HCT116 (cell line): ENCODE measurements around the gene ART1. TPM values are rescaled to one million over a fixed set of nuclear protein-coding genes. Genes with fewer than 3 reads are reported as not detected.

Experiments
- ATAC-seq: fragments of 200-7000 bp; cut with Tn5 transposase; 2 replicates; pipeline ENCODE4 v1.9.1; 2020; ENCODE audit warnings: mild to moderate bottlenecking, moderate library complexity
- BruUV-seq: library from RNA; stranded (reverse); fragments of 400-500 nt; replicated peaks from 2 replicates; lab custom pipeline; 2021; lab: Mats Ljungman, UMichigan
- CTCF ChIA-PET: fragments of 300-600 bp; sonication (Branson Sonifier 250); formaldehyde crosslinking; loops from one replicate; lab custom pipeline; 2021; ENCODE audit warnings: antibody characterized with exemption; lab: Charles Lee
- POLR2A ChIA-PET: fragments of 300-600, 350-600 bp; sonication (Branson Sonifier 250); formaldehyde crosslinking; loops from one replicate; lab custom pipeline; 2021; ENCODE audit warnings: antibody characterized with exemption; lab: Charles Lee
- RAD21 ChIA-PET, 2 experiments: fragments of 300-600 bp; sonication (Branson Sonifier 250); formaldehyde crosslinking; loops; one replicate each; lab custom pipeline; 2023; ENCODE audit warnings: low total read pairs in 2 of 2; ENCODE audit not compliant: uncharacterized antibody in 2 of 2, unreplicated experiment in 2 of 2, low non-redundant PET in 1 of 2; lab: Charles Lee
- DNase-seq: peaks from one replicate; pipeline ENCODE4 v3.0.0-alpha.2; 2010; ENCODE audit warnings: low read depth, low spot score
- H2AFZ ChIP-seq: fragments of 200-600 bp; shearing (Covaris generic), sonication (generic); 2 replicates; pipeline ENCODE4 v1.6.1; 2017; ENCODE audit warnings: low read depth, mixed run types, mixed read lengths, antibody characterized with exemption, low read length; ENCODE audit not compliant: poor library complexity, severe bottlenecking
- H3K27ac ChIP-seq: 2 replicates; pipeline ENCODE4 v1.5.1; 2012; ENCODE audit warnings: low read depth, low read length
- H3K27me3 ChIP-seq: fragments of 200-600 bp; sonication (generic); 2 replicates; pipeline ENCODE4 v1.6.1; 2016; ENCODE audit warnings: mixed run types, low read length, mixed read lengths; ENCODE audit not compliant: insufficient read depth
- H3K36me3 ChIP-seq, 2 experiments: fragments of 200-500 bp in 1 of 2; fragments of 200-600 bp in 1 of 2; sonication (Bioruptor generic) in 1 of 2; sonication (generic) in 1 of 2; 2 replicates each; pipeline versions ENCODE4 v1.5.1 to v1.6.1; 2014 to 2016; ENCODE audit warnings: low read length in 2 of 2, inconsistent platforms in 1 of 2, mixed read lengths in 1 of 2, mixed run types in 1 of 2; ENCODE audit not compliant: insufficient read depth in 2 of 2, control insufficient read depth in 1 of 2
- H3K4me1 ChIP-seq, 2 experiments: fragments of 200-600 bp in 1 of 2; sonication (generic) in 1 of 2; 2 replicates each; pipeline versions ENCODE4 v1.5.1 to v1.6.1; 2012 to 2017; ENCODE audit warnings: low read length in 2 of 2, inconsistent platforms in 1 of 2, mild to moderate bottlenecking in 1 of 2, mixed read lengths in 1 of 2, mixed run types in 1 of 2, moderate library complexity in 1 of 2; ENCODE audit not compliant: insufficient read depth in 2 of 2, control insufficient read depth in 1 of 2
- H3K4me2 ChIP-seq: fragments of 200-600 bp; sonication (generic); 2 replicates; pipeline ENCODE4 v1.6.1; 2017; ENCODE audit warnings: mixed run types, low read length, mixed read lengths
- H3K4me3 ChIP-seq, 2 experiments: fragments of 200-600 bp in 1 of 2; sonication (generic) in 1 of 2; replicated peaks in 1 of 2; 2 replicates each; pipeline ENCODE4 v1.5.1; 2011 to 2016; ENCODE audit warnings: low read length in 2 of 2, control low read depth in 1 of 2, low read depth in 1 of 2, mild to moderate bottlenecking in 1 of 2, mixed read lengths in 1 of 2, mixed run types in 1 of 2
- H3K79me2 ChIP-seq: fragments of 200-600 bp; sonication (generic); 2 replicates; pipeline ENCODE4 v1.6.1; 2017; ENCODE audit warnings: mild to moderate bottlenecking, mixed run types, low read length, moderate library complexity, mixed read lengths; ENCODE audit not compliant: insufficient read depth
- H3K9ac ChIP-seq: fragments of 200-600 bp; sonication (generic); 2 replicates; pipeline ENCODE4 v1.6.1; 2016; ENCODE audit warnings: low read length, mixed read lengths
- H3K9me2 ChIP-seq: fragments of 200-600 bp; sonication (generic), shearing (Covaris generic); 2 replicates; pipeline ENCODE4 v1.6.1; 2017; ENCODE audit warnings: mixed run types, mild to moderate bottlenecking, moderate library complexity; ENCODE audit not compliant: insufficient read depth
- H3K9me3 ChIP-seq, 2 experiments: fragments of 200-500 bp in 1 of 2; fragments of 200-600 bp in 1 of 2; sonication (Bioruptor generic) in 1 of 2; sonication (generic) in 1 of 2; 2 replicates each; pipeline ENCODE4 v1.6.1; 2014 to 2017; ENCODE audit warnings: low read length in 2 of 2, mixed read lengths in 2 of 2, inconsistent platforms in 1 of 2, low read depth in 1 of 2, mild to moderate bottlenecking in 1 of 2, mixed run types in 1 of 2, moderate library complexity in 1 of 2; ENCODE audit not compliant: control insufficient read depth in 1 of 2, insufficient read depth in 1 of 2
- H4K20me1 ChIP-seq: fragments of 200-600 bp; sonication (generic), shearing (Covaris generic); 2 replicates; pipeline ENCODE4 v1.6.1; 2017; ENCODE audit warnings: mixed run types, mild to moderate bottlenecking, moderate library complexity; ENCODE audit not compliant: insufficient read depth
- CBX3 ChIP-seq: IDR thresholded peaks from 2 replicates; pipeline ENCODE4 v1.6.1; 2012; ENCODE audit warnings: low read depth
- CEBPB ChIP-seq: IDR thresholded peaks from 2 replicates; pipeline ENCODE4 v1.6.1; 2012; ENCODE audit warnings: low read depth
- CTCF ChIP-seq, 3 experiments: fragments of 200-600 bp in 1 of 3; sonication (generic) in 1 of 3; IDR thresholded peaks in 2 of 3; conservative IDR thresholded peaks in 1 of 3; 2 replicates each; pipeline ENCODE4 v1.5.1; 2012 to 2017; ENCODE audit warnings: low read depth in 2 of 3, low read length in 2 of 3, antibody characterized with exemption in 1 of 3, borderline replicate concordance in 1 of 3, control low read depth in 1 of 3, mild to moderate bottlenecking in 1 of 3, mixed read lengths in 1 of 3, mixed run types in 1 of 3, moderate library complexity in 1 of 3; ENCODE audit not compliant: insufficient read depth in 1 of 3
- EGR1 ChIP-seq: IDR thresholded peaks from 2 replicates; pipeline ENCODE4 v1.6.1; 2012; ENCODE audit warnings: low read depth
- ELF1 ChIP-seq: IDR thresholded peaks from 2 replicates; pipeline ENCODE4 v1.6.1; 2012; ENCODE audit warnings: low read depth, borderline replicate concordance
- EZH2 ChIP-seq: fragments of 200-600 bp; sonication (generic); IDR thresholded peaks from 2 replicates; pipeline ENCODE4 v1.6.1; 2017; ENCODE audit warnings: antibody characterized with exemption, mixed run types
- EZH2phosphoT487 ChIP-seq: fragments of 200-600 bp; IDR thresholded peaks from 2 replicates; pipeline ENCODE4 v1.6.1; 2018; ENCODE audit warnings: antibody characterized with exemption, borderline replicate concordance
- FOSL1 ChIP-seq: IDR thresholded peaks from 2 replicates; pipeline ENCODE4 v1.6.1; 2012; ENCODE audit warnings: low read depth
- JUND ChIP-seq: IDR thresholded peaks from 2 replicates; pipeline ENCODE4 v1.6.1; 2012
- MAX ChIP-seq: IDR thresholded peaks from 2 replicates; pipeline ENCODE4 v1.6.1; 2012
- POLR2A ChIP-seq: IDR thresholded peaks from 2 replicates; pipeline ENCODE4 v1.7.0; 2011; ENCODE audit warnings: borderline replicate concordance; ENCODE audit not compliant: insufficient read depth, insufficient read length; ENCODE audit errors: extremely low read depth
- POLR2AphosphoS5 ChIP-seq: IDR thresholded peaks from 2 replicates; pipeline ENCODE4 v1.6.1; 2011; ENCODE audit warnings: mild to moderate bottlenecking, low read depth, low read length, moderate library complexity
- RAD21 ChIP-seq: IDR thresholded peaks from 2 replicates; pipeline ENCODE4 v1.6.1; 2012; ENCODE audit warnings: low read depth, mild to moderate bottlenecking
- REST ChIP-seq: IDR thresholded peaks from 2 replicates; pipeline ENCODE4 v1.6.1; 2012; ENCODE audit warnings: low read depth
- SIN3A ChIP-seq: IDR thresholded peaks from 2 replicates; pipeline ENCODE4 v1.6.1; 2012; ENCODE audit warnings: low read depth
- SRF ChIP-seq: IDR thresholded peaks from 2 replicates; pipeline ENCODE4 v1.6.1; 2012; ENCODE audit warnings: low read depth
- TCF7L2 ChIP-seq: IDR thresholded peaks from 2 replicates; pipeline ENCODE4 v1.7.0; 2011; ENCODE audit warnings: borderline replicate concordance, inconsistent platforms; ENCODE audit not compliant: insufficient read depth, insufficient read length; ENCODE audit errors: extremely low read depth
- YY1 ChIP-seq: IDR thresholded peaks from 2 replicates; pipeline ENCODE4 v1.6.1; 2011; ENCODE audit warnings: low read length, low read depth, moderate library complexity, mild to moderate bottlenecking; ENCODE audit not compliant: insufficient replicate concordance; ENCODE audit errors: extremely low read depth
- ZFX ChIP-seq: fragments of 450-650 bp; IDR thresholded peaks from 2 replicates; pipeline ENCODE4 v1.6.1; 2017
- ZNF274 ChIP-seq: fragments of 200-500 bp; sonication (Bioruptor generic); IDR thresholded peaks from 2 replicates; pipeline ENCODE4 v1.6.1; 2014; ENCODE audit warnings: mild to moderate bottlenecking, low read depth, low read length, inconsistent platforms
- intact Hi-C: fragments of 100-400 bp; cut with micrococcal nuclease; formaldehyde crosslinking; loops from 2 replicates; pipeline ENCODE4 v1.10.0; 2022
- total RNA-seq: library from RNA; stranded (reverse); gene quantifications from one replicate; pipeline ENCODE4 v1.2.1, GENCODE V29; 2021; ENCODE audit not compliant: unreplicated experiment

Gene ART1
- total RNA-seq, 1 experiment from 2014 or later: not detected

- Histone ChIP-seq H3K9ac (no peak overlapping the region), H2AFZ (no peak overlapping the region), H3K9me2 (no peaks in the 10 kb centered on the region), H3K4me2 (no peak overlapping the region), H3K27me3 (peaks cover 4% of the 10 kb centered on the region; the same call in 1 of the 2 replicates), H4K20me1 (no peaks in the 10 kb centered on the region), H3K9me3 (no peaks in the 10 kb centered on the region), H3K4me1 (peaks cover 17 to 34% of the 10 kb centered on the region in 2 experiments), H3K4me3 (no peak overlapping the region), H3K27ac (no peak overlapping the region), H3K79me2 (no peaks in the 10 kb centered on the region), H3K36me3 (no peaks in the 10 kb centered on the region)
- CTCF ChIA-PET: no interaction called here
- intact Hi-C loops: no loop called here
- RAD21 ChIA-PET: no interaction called here
- POLR2A ChIA-PET: no interaction called here
- BruUV-seq: no TSS peak
- no peak for ATAC-seq
- TF ChIP-seq FOSL1 (no peak), ZNF274 (no peak), EZH2phosphoT487 (no peak), JUND (no peak), ZFX (no peak), SIN3A (no peak), REST (no peak), POLR2AphosphoS5 (no peak), POLR2A (no peak), EGR1 (no peak), ELF1 (no peak), CBX3 (no peak), YY1 (no peak), CTCF (IDR thresholded peaks at IDR 0.05 in 2 of 3, conservative IDR thresholded peaks at IDR 0.05 in 1 of 3; ENCODE audit: borderline replicate concordance in 1 of 3, insufficient read depth in 1 of 3, low read depth in 2 of 3, low read length in 2 of 3) (no peak), MAX (no peak), TCF7L2 (no peak), SRF (no peak), CEBPB (no peak), EZH2 (no peak), RAD21 (no peak)
- TF ChIP-seq, all 23 proteins: peak for 0
- no peak for DNase-seq
Observed at GRCh38 chr11:3645552-3645951, 624 bp downstream of the ART1 start.
